GM23248 (cell line): ENCODE results near the gene PPP1R11. TPM values are rescaled to one million over a fixed set of nuclear protein-coding genes. Genes with fewer than 3 reads are reported as not detected.

Source experiments
- DNase-seq: peaks from one replicate; pipeline ENCODE4 v3.0.0-alpha.2; 2015
- H2AFZ ChIP-seq: fragments of 200-600 bp; sonication (generic); 2 replicates; pipeline ENCODE4 v1.6.1; 2016; ENCODE audit warnings: antibody characterized with exemption
- H3F3A ChIP-seq: fragments of 200-600 bp; sonication (generic); 2 replicates; pipeline ENCODE4 v1.6.1; 2016; ENCODE audit warnings: mild to moderate bottlenecking, antibody characterized with exemption, mixed run types; ENCODE audit not compliant: insufficient read depth
- H3K27ac ChIP-seq: fragments of 200-600 bp; sonication (generic); 2 replicates; pipeline ENCODE4 v1.5.1; 2016; ENCODE audit warnings: mild to moderate bottlenecking
- H3K27me3 ChIP-seq: fragments of 200-600 bp; sonication (generic); replicated peaks from 2 replicates; pipeline ENCODE4 v1.6.1; 2016; ENCODE audit warnings: mild to moderate bottlenecking; ENCODE audit not compliant: insufficient read depth
- H3K36me3 ChIP-seq: fragments of 200-600 bp; sonication (generic); 2 replicates; pipeline ENCODE4 v1.6.1; 2016; ENCODE audit warnings: low read depth, mild to moderate bottlenecking
- H3K4me1 ChIP-seq: fragments of 200-600 bp; sonication (generic); 2 replicates; pipeline ENCODE4 v1.6.1; 2016; ENCODE audit warnings: mild to moderate bottlenecking; ENCODE audit not compliant: insufficient read depth
- H3K4me2 ChIP-seq: fragments of 200-600 bp; sonication (generic); one replicate; pipeline ENCODE4 v1.6.1; 2016; ENCODE audit warnings: mild to moderate bottlenecking; ENCODE audit not compliant: unreplicated experiment
- H3K4me3 ChIP-seq: fragments of 200-600 bp; sonication (generic); 2 replicates; pipeline ENCODE4 v1.5.1; 2016; ENCODE audit warnings: mild to moderate bottlenecking
- H3K79me2 ChIP-seq: fragments of 200-600 bp; sonication (generic); 2 replicates; pipeline ENCODE4 v1.6.1; 2016; ENCODE audit warnings: mild to moderate bottlenecking; ENCODE audit not compliant: insufficient read depth
- H3K9ac ChIP-seq: fragments of 200-600 bp; sonication (generic); 2 replicates; pipeline ENCODE4 v1.6.1; 2016; ENCODE audit warnings: mild to moderate bottlenecking
- H3K9me2 ChIP-seq: fragments of 200-600 bp; sonication (generic); 2 replicates; pipeline ENCODE4 v1.6.1; 2016; ENCODE audit warnings: mixed run types, mild to moderate bottlenecking, moderate library complexity; ENCODE audit not compliant: insufficient read depth
- H3K9me3 ChIP-seq: fragments of 200-600 bp; sonication (generic); one replicate; pipeline ENCODE4 v1.6.1; 2017; ENCODE audit warnings: low read depth
- H4K20me1 ChIP-seq: fragments of 200-600 bp; sonication (generic); 2 replicates; pipeline ENCODE4 v1.6.0; 2016; ENCODE audit not compliant: insufficient read depth
- EZH2 ChIP-seq: fragments of 200-600 bp; sonication (generic); IDR thresholded peaks from 2 replicates; pipeline ENCODE4 v1.6.1; 2018; ENCODE audit warnings: antibody characterized with exemption, mild to moderate bottlenecking; ENCODE audit not compliant: insufficient read depth, poor library complexity, severe bottlenecking
- EZH2phosphoT487 ChIP-seq: fragments of 200-600 bp; sonication (generic); IDR thresholded peaks from 2 replicates; pipeline ENCODE4 v1.6.1; 2018; ENCODE audit warnings: antibody characterized with exemption, moderate library complexity, mild to moderate bottlenecking, low read depth; ENCODE audit not compliant: insufficient read depth
- WGBS, 2 experiments: methylation state at CpG; one replicate each; pipeline ENCODE4 v1.1.6; 2015 to 2017; ENCODE audit warnings: low lambda C conversion rate in 2 of 2, low coverage in 1 of 2; ENCODE audit errors: missing lambda C conversion rate in 2 of 2; 5-methylcytosine and 5-hydroxymethylcytosine counted together
- in situ Hi-C: fragments of 300-500 bp; cut with MboI; formaldehyde crosslinking; loops from 2 replicates; pipeline ENCODE4 v1.15.0; 2020
- polyA plus RNA-seq: library from polyadenylated mRNA; unstranded; fragments of >200 nt; fragmentation: Nextera tagmentation; extraction: Ambion mirVana; gene quantifications from 2 replicates; pipeline ENCODE4 v1.2.1, GENCODE V29; 2016
- total RNA-seq: library from RNA; depleted of rRNA; stranded (reverse); fragments of >200 nt; shearing (Covaris generic); gene quantifications from 2 replicates; pipeline ENCODE4 v1.2.3, GENCODE V29; 2014

PPP1R11 gene
- total and polyA plus RNA-seq, 2 experiments from 2014 or later, result 44.1 to 77.5 TPM

- Histone ChIP-seq H4K20me1 (no peaks in the 10 kb centered on the region), H3K9ac (peak overlapping the region; percentile 72), H3K4me1 (peaks cover 16% of the 10 kb centered on the region; the same call in 1 of the 2 replicates), H3K36me3 (no peaks in the 10 kb centered on the region), H2AFZ (peak overlapping the region; percentile 95), H3K4me2 (peak overlapping the region; percentile 89), H3K27ac (no peak overlapping the region), H3K9me3 (no peaks in the 10 kb centered on the region), H3K9me2 (no peaks in the 10 kb centered on the region), H3K79me2 (no peaks in the 10 kb centered on the region), H3K27me3 (peaks cover 34% of the 10 kb centered on the region), H3K4me3 (peak overlapping the region; percentile 70), H3F3A (peaks cover 9% of the 10 kb centered on the region; the same call in 1 of the 2 replicates)
- 1% methylated on average over 45 to 51 of the region's 51 CpGs for WGBS, 2 experiments
- in situ Hi-C loops, result no loop called here
- no peak for TF ChIP-seq EZH2phosphoT487
- TF ChIP-seq EZH2, result no peak
- peak; percentile 97 for DNase-seq
Observed at GRCh38 chr6:30101444-30102413, 34.7 kb downstream of the PPP1R11 start.

GRCh38 chr6:30102414-30102969 lies 35.5 kb downstream of the PPP1R11 start:
- no peaks in the 10 kb centered on the region for H3K9me2 ChIP-seq
- H3K4me3 ChIP-seq, result peak overlapping the region; percentile 74
- H3K27ac ChIP-seq, result no peak overlapping the region
- H3K4me2 ChIP-seq, result peak overlapping the region; percentile 89
- peaks cover 28% of the 10 kb centered on the region for H3K27me3 ChIP-seq
- H3K9ac ChIP-seq, result peak overlapping the region; percentile 72
- H4K20me1 ChIP-seq, result no peaks in the 10 kb centered on the region
- TF ChIP-seq EZH2phosphoT487, result no peak
- TF ChIP-seq EZH2, result no peak
- H3F3A ChIP-seq, result peaks cover 9% of the 10 kb centered on the region; the same call in 1 of the 2 replicates
- peak; percentile 77 for DNase-seq
- in situ Hi-C loops, result no loop called here
- H3K79me2 ChIP-seq, result no peaks in the 10 kb centered on the region
- WGBS, 2 experiments, result 32 to 40% methylated on average over 7 to 15 of the region's 15 CpGs
- H3K4me1 ChIP-seq, result peaks cover 16% of the 10 kb centered on the region; the same call in 1 of the 2 replicates
- H3K9me3 ChIP-seq, result no peaks in the 10 kb centered on the region
- H3K36me3 ChIP-seq, result no peaks in the 10 kb centered on the region
- peak overlapping the region; percentile 95 for H2AFZ ChIP-seq

GRCh38 chr6:30102970-30103871 lies 36.2 kb downstream of the PPP1R11 start:
- Histone ChIP-seq H2AFZ (peak overlapping the region; percentile 95), H3K9me2 (no peaks in the 10 kb centered on the region), H3K4me3 (peak overlapping the region; percentile 74), H3K27me3 (peaks cover 23% of the 10 kb centered on the region), H3F3A (peaks cover 9% of the 10 kb centered on the region; the same call in 1 of the 2 replicates), H3K36me3 (no peaks in the 10 kb centered on the region), H3K79me2 (no peaks in the 10 kb centered on the region), H3K4me1 (peaks cover 16% of the 10 kb centered on the region; the same call in 1 of the 2 replicates), H4K20me1 (no peaks in the 10 kb centered on the region), H3K9ac (0 out of 2 replicates have a peak overlapping the region, but pooled peaks have one; percentile 11), H3K27ac (no peak overlapping the region), H3K9me3 (no peaks in the 10 kb centered on the region), H3K4me2 (peak overlapping the region; percentile 93)
- 3% methylated on average over 36 of the region's 36 CpGs for WGBS, 2 experiments
- DNase-seq, result peak; percentile 91
- TF ChIP-seq EZH2phosphoT487 (no peak), EZH2 (no peak)
- in situ Hi-C loops, result no loop called here

- H2AFZ ChIP-seq, result peak overlapping the region; percentile 95
Observed at GRCh38 chr6:30103872-30104179, 36.8 kb downstream of the PPP1R11 start.

More at GRCh38 chr6:30103872-30104179, 36.8 kb downstream of the PPP1R11 start:
- Histone ChIP-seq H4K20me1 (no peaks in the 10 kb centered on the region), H3K4me3 (peak overlapping the region; percentile 74), H3F3A (peaks cover 9% of the 10 kb centered on the region; the same call in 1 of the 2 replicates), H3K4me2 (peak overlapping the region; percentile 93), H3K36me3 (no peaks in the 10 kb centered on the region), H3K9me3 (no peaks in the 10 kb centered on the region), H3K27me3 (peaks cover 20% of the 10 kb centered on the region), H3K9me2 (no peaks in the 10 kb centered on the region), H3K4me1 (peaks cover 16% of the 10 kb centered on the region; the same call in 1 of the 2 replicates), H3K27ac (no peak overlapping the region), H3K9ac (no peak overlapping the region), H3K79me2 (no peaks in the 10 kb centered on the region)
- in situ Hi-C loops, result no loop called here
- DNase-seq, result no peak
- TF ChIP-seq EZH2phosphoT487 (no peak), EZH2 (no peak)
- 45 to 49% methylated on average over 3 of the region's 3 CpGs for WGBS, 2 experiments
